Measurements from ENCODE around the gene CEP41.

Gene CEP41

DNA sequence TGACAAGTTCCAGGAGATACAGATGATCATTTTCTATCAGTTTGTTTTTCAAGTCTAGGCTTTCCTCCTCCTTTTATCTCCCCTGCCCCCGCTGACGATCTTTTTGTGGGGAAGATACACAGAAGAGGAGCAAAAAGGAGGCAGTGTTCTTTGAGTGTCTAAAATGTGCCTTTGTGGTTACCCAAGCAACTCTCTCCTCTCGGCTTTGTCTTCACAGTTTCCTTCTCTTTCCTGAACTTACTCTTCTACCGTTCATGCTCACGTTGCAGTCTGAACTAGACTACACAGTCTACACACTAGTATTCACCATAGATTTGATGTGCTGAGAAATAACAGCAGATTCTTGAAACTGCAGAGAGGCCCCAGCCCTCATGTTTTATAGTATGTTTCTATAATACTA, 23.6 kb downstream of the CEP41 start:
- FAIRE-seq, result no peak

DNA sequence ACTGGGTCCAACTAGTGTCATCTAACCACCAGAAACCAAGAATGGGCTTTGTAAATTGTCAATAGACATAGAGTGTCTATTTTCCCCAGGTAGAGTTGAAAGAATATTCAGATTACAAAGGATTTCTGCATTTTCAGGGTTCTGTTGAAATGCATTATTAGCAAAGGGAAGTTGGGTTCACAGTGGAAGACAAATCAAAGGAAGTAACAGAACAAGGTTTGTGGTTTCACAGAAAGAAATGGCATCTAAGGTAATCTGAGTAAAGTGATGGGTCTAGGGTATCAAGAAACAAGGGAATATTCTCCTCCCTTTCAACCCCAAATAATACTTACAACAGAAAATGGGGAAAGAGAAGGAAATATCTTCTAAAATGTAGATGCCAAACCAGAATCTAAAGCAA, 25.8 kb downstream of the CEP41 start:
- no peak for FAIRE-seq

DNA sequence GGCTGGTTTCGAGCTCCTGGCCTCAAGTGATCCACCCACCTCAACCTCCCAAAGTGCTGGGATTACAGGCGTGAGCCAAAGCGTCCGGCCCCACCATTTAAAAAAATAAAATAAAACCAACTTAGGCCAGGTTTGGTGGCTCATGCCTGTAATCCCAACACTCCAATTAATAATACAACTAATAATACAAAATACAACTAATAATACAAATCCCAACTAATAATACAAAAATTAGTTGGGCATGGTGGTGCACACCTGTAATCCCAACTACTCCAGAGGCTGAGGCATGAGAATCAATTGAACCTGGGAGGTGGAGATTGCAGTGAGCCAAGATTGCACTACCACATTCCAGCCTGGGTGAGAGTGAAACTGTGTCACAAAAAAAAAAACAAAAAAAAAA, 27.6 kb downstream of the CEP41 start:
- no peak for FAIRE-seq

DNA sequence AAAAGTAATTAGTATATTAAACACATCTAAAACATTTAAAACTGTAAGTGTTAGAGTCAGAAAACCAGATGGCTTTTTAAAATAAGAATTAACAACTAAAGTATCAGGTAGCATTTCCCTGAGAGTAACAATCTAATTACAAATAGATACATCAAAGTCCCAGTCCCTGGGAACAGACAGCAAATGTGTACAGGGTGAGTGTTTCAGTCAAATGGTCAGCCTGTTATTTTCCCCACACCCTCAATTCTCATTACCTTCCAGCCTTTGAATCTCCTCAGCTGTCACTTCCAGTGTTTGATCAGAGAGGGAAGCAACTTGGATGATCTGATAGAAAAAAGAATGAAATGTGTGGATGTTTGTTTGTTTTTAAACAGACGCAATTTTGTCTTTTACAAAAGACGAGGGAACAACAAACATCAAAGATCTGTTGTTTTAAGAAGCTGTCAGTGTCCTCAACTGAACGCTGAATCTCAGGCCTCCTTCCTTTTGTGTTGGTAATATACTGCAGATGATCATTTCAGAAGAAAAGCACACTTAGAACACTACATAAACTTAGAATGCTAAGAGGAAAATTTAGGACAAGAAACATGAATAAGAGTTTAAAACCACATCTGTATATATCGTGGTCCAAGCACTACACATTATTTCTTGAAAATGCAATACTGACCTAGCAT, 29.8 kb downstream of the CEP41 start:
- FAIRE-seq, result no peak

DNA sequence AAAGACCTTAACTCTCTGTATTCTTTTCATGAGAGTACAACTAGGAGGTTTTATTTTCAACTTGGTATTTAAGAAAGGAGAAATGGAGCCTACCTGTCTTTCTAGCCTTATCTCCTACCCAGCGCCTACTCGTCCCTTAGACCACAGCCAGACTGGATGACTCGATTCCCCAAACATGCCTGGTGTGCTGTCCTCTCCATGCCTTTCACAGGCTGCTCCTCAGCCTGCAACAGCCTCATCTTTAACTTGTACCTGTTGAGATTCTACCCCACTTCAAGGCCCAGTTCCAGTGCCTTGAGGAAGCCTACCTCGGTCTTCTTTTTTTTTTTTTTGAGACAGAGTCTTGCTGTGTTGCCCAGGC, 31.1 kb downstream of the CEP41 start:
- FAIRE-seq, result no peak

DNA sequence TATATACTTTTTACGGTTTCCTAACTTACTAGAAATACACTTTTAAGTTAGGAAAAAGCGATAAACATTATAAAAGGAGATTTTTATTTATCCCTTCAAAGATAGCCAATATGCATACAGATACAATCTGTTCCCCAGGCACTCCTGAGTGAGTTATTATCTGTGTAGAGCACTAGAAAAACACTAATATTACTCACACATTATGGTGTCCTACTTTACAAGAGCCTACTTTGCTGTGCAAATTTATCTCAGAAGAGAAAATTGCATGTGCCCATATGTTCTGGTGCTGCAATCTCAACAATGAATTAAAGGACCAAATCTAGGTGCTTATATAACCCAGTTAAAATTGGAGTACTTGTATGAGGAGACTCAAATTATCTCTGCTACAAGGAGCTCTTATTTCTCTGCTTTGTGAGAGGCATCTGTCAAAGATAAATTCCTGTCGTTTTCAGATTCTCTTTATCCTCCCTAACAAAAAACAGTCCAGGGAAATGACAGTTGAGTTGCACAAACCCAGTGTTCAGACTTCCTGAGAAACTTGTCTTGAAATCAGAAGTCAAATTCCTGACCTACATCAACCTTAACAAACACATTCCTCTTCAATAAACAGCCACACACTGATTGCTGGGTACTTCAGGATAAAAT, 31.6 kb downstream of the CEP41 start:
- no peak for FAIRE-seq

DNA sequence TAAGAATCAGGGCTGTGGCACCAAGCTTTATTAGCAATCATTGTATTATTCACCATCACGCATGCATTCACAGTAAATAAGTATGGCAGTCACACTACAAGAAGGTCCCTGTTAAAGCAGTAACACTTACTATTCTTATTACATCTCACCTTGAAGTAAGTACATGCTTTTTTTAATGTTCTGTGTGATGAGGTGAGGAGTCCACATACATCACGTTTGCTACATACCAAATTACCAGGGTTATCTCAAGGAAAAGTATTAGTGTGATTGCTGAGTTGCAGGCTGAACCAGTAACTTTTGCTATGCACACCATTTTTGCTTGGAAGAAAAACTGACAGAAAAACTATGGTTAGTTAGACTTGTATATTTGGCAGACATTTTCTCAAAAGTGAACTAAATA, 35.8 kb downstream of the CEP41 start:
- FAIRE-seq, result no peak

DNA sequence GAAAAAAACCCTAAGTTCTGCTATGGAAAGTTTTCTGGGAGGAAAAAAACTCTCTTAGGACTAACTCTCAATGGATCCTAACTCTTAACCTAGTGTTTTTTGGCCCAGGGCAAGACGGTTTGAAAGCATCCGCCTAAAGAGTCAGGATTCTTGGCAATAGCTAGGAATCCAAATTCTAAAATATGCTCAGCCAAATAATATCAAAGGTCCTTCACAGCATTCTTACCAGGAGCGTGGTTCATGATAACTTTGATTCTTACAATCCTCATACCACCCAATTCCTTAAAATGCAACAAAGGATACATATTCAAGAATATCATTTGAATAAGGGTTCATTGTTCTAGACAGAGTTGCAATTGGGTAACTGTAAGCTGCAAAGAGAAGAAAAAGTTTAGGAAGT, 39.2 kb downstream of the CEP41 start:
- no peak for FAIRE-seq

DNA sequence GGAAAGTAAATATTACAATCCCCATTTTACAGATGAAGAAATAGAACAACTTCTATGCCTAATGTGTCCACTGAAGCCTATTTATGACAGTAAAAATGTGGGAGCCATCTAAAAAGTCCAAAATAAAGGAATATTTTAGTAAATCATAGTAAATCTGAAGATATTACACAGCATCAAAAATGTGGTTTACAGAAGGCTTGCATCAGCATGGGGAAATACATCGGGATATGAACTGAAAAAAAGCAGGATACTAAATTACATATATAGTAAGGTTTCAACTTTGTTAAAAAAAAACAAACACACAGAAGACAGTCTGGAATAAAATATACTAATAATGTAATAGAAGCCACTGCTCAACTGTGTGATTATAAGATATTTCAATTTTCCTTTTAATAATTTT, 39.7 kb downstream of the CEP41 start:
- peak; percentile 70 for FAIRE-seq

DNA sequence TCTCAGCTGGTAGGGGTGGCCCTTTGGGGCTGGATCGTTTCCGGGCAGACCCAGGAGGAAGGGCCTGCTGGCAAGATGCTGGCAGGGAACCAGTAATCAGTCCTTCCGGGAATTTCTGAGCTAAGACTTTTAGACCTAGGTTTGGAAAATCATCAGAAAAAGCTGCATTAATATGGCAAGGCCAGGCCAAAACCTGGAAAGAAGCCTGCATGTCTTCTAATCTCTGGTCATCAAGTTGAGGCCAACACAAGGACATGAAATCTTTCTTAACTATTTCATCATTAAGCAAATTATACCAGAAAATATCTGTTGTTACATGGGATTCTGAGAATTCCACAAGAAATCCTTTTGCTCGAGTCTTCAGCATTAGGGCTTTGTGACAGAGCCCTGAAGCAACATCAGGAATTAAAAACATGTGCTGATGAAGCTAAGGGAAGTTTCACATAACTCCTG, 40.7 kb downstream of the CEP41 start:
- FAIRE-seq, result no peak

DNA sequence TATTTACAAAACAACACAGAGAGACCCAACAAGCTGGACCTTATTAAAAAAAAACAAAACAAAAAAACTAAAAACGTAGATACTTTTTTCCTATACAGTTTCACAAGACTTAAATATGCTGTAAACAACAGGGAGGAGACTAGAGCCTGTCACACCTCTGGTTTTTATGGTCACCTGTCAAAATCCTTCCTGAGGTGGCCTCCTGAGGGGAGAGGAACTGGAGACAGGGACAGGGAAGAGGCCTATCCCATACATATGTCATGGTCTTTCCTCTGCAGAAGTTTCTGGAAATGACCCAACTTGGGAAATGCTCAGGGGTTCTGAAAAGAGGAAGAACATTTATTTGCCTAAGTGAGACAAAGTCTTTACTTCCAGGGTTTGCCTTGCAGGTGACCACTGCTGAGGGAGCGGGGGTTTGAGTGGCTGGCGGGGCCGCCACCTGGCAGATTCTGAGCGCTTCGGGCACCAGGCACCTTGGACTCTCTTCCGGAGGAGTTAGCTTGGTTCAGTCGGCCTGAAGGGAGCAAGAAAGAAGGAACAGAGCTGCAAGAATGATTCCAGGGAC, 42.2 kb downstream of the CEP41 start:
- no peak for FAIRE-seq

DNA sequence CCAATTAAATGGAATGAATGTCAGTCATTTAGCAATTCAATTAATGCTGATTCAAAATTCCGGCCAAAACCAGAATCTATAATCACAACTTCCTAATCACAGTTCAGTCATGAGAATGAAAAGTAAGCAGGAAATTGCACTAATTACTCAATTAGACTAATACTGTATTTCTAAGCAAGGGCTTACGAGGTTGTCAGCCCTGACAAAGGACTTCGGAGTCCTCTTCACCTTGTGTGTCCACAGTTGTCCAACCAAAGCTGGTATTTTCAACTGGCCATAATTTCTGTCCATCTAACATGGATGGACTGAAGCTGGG, 43.1 kb downstream of the CEP41 start:
- no peak for FAIRE-seq

DNA sequence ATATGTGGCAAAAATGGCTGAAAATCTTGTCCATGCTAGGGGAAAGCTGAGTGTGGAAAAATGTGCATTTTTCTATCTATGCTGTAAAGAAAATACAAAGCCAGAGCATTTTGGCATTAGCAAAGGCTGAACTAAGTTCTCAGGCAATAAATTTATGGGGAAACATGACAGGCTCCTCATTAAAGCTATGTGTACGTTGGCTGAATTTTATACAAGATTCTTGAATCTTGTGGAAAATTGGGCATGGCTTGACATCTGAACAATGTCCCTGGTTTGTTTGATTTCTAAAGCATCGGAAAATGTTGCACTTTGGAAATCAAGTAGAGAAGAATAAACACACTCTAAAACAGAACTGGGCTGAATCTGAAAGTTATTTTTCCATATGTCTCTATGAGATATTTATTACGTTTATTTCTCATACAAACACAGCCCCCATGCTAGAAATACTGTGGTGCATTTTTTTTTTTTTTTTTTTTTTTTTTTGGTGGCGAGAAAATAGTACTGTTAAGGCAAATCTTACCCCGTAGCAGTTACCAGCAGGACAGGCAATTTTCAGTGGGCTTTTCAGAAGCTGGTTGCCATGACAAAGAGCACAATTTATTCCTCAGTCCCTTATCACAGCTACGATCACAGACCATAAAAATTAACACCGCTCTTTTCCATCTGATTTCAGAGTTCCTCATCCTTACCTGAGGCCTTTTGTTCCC, 43.6 kb downstream of the CEP41 start:
- FAIRE-seq, result no peak

DNA sequence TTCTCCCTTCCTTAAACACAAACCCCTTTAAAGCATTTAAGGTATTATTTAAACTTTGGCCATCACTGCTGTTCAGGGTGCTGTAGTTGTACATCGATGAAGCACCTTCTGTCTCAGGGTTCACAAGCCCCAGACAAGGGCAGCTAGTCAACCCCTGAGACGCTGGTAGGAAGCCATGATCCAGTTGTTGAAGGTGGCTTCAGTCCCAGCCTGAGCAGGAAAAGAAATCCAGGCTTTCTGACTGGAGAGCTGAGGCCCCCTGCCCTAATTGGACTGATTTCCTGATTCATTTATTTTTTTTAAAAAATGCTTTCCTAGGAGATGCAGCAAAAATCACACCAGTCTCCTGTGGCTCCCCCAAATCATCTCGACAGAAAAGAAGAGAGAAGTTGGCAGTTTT, 44.7 kb downstream of the CEP41 start:
- no peak for FAIRE-seq

DNA sequence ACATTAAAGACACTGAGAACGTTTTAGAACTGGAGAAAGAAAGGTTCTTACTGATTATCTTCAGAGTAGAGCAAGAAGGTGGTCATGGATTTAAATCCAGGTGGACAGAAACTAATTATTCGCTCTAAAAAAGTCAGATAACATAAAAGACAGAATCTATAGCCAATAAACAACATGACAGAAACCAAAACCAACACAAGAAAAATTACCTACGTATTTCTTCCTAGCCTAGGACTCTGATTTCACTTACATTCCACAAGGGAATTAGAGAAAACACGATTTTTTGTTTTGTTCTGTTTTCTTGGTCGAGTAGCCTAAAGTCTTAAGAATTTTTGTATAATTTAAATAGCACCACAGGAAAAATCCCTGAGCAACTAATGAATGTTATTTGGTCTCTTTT, 45.4 kb downstream of the CEP41 start:
- peak; percentile 34 for FAIRE-seq

DNA sequence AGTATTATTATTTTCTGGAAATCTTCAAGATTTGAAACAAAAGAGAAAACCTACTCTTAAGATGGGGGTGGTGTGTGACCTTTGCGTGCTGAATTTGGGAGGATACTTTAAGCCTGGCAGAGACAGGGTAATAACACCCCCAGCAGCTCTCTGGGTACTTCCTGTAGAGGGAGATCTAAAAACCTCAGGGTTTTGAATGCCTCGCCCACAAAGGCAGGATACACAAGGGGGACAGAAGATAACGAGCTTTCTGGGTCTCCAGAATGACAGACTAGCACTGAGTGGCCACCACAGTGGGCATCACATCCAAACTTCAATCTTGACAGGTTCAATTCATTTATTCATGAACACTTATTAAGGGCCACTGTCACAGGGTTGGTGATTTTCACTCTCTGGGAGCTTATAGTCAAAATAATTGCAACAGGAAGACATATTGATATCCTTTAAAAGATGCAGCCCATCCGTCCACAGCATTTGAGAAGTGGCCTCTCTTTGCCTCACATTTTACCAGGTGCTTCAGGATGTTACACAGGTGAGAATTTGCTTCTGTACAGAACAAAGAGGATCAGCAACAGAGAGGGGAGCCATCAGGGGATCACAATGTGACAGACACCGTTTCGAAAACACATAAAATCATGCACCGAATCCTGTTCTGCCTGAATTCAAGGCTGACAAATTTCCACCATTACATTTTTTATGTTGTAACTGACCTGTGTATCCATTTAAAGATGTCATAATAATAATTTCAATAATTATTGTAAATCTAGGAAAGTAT, 46.2 kb downstream of the CEP41 start:
- FAIRE-seq, result no peak

DNA sequence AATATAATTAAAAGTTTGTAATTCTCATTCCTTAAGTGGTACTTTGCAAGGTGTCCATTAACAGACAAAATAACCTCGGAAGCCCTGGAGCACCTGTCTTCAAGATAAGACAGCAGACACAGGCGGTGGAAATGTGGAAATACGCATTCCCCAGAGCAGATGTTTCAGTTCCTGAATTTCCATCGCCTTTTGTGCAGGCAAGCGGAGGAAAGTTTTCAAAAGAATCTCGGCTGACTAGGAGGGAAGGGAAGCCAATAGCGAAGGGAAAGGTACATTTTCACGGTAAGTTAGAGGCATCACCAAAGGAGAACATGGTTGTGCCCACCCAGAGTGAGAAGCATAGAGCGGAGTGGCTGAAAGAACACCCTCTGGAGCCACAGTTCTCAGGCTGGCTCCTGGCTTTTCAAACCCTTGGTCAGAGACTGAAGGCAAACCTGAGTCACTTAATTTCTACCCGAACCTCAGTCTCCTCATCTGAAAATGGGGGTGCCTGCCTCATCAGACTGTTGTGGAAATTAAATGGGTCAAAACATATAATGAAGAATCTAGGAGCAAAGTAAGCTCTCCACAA, 46.9 kb downstream of the CEP41 start:
- no peak for FAIRE-seq

DNA sequence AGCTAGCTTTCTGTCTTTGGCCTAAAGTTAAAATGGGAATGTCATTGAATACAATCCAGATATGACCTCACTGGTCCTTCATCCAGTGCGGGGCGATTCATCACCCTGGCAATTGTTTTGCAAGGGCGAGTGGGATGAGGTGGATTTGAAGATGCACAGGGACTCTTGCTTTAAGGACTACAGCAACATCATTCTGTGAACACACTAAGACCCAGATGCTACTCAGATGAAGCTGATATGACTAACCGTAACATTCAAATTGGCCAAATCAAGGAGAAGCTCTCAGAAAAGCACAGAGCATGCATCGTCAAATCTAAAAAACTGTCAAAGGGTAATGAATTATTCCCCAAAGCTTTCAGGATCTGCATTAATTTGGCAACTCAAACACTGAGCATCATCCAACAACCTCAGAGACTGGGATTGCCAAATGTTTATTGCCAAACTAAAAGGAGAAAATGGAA, 47.7 kb downstream of the CEP41 start:
- no peak for FAIRE-seq

DNA sequence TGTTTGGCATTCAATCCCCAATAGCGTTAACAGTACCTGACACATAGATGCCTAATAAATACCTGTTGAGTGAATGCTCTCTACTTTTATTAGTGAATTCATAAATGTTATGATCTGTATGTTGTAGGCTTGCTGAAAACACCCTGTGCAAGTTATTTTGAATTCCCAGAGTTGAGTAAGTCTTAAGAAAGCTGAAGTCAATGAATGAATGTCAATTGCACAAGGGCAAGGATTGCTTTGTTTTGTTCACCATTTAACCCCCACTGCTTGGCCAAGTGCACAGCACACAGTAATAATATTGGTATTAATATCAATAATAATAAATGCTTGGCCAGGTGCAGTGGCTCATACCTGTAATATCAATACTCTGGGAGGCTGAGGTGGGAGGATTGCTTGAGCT, 50.3 kb downstream of the CEP41 start:
- no peak for FAIRE-seq

DNA sequence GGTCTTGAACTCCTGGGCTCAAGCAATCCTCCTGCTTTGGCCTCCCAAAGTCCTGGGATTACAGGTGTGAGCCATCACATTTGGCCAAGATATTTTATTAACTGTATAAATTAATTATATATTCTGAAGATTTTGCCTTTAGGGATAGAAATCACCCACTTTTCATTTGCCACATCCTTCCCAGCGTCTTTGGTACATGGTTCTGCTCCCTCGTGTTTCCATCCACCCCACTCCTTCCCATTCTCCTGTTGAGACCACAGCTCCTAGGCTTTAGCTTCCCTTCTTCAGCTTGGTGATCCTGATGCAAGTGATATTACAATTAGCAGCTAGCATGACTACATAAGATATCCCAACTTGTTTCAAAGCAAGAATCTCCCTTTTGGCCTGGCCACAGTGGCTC, 52.1 kb downstream of the CEP41 start:
- no peak for FAIRE-seq

DNA sequence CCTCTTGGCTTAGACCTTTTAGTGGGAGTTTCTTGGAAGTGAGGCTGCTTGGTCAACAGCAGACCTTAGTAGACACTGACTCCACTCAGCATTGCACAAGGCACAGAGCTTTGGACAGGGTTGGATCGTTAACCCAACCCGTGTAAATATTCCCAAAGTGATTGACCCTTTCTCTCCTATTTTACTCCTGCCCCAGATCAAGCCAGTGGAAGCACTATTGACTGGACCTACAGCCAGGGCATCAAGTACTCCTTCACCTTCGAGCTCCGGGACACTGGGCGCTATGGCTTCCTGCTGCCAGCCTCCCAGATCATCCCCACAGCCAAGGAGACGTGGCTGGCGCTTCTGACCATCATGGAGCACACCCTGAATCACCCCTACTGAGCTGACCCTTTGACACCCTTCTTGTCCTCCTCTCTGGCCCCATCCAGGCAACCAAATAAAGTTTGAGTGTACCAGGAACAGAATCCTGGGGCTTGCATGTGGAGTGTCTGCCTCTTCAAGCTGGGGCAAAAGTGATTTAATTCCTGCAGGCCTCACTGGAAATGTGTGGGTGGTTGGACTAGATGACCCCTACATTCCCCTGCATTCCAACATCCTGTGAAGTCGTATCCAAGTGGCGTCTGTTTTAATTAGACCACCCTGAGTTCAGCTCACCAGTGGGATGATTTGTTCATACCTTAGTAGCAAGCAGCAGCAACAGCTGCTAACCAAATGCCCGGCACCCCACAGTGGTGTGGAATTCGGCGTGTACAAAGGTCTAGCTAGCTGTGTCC, 53.0 kb downstream of the CEP41 start:
- no peak for FAIRE-seq

DNA sequence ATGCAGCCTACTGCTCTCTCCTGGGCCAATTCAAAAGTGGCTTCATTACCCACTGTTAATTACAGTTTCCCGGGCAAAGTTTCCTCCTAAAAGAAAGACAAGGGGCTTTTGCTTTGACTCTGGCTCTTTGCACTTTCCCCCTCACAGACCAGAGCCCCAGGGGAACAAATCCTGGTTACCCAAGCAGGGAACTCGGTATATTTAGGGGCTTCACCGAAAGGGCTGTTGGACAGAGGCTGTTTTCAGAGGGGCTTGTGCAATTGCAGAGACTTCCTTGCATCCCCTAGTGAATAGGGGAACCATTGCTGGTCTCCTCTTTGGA, 53.5 kb downstream of the CEP41 start:
- FAIRE-seq, result no peak

All from A204.1 (cell line).